Parathyroid adenoma (tissue), 2 donors: ENCODE data around the gene VPS33A.

ENCODE experiments used
- H2AFZ ChIP-seq: fragments of 300-600 bp; sonication (generic); one replicate; pipeline ENCODE4 v1.7.0; 2017; ENCODE audit warnings: antibody characterized with exemption, mild to moderate bottlenecking
- H3K27ac ChIP-seq: fragments of 300-600 bp; sonication (generic); one replicate; pipeline ENCODE4 v1.7.0; 2017
- H3K27me3 ChIP-seq: fragments of 300-600 bp; sonication (generic); one replicate; pipeline ENCODE4 v1.7.0; 2017; ENCODE audit warnings: low read length; ENCODE audit not compliant: control insufficient read depth, insufficient read depth
- H3K36me3 ChIP-seq: fragments of 300-600 bp; sonication (generic); one replicate; pipeline ENCODE4 v1.7.0; 2017; ENCODE audit warnings: low read length; ENCODE audit not compliant: control insufficient read depth, insufficient read depth
- H3K4me1 ChIP-seq: fragments of 300-600 bp; sonication (generic); one replicate; pipeline ENCODE4 v1.7.0; 2017; ENCODE audit warnings: control low read depth
- H3K4me2 ChIP-seq: fragments of 300-600 bp; sonication (generic); one replicate; pipeline ENCODE4 v1.7.0; 2017; ENCODE audit warnings: low read length
- H3K4me3 ChIP-seq: fragments of 300-600 bp; sonication (generic); one replicate; pipeline ENCODE4 v1.7.0; 2017; ENCODE audit warnings: low read depth, low read length
- H3K79me2 ChIP-seq: fragments of 300-600 bp; sonication (generic); one replicate; pipeline ENCODE4 v1.7.0; 2017; ENCODE audit warnings: control low read depth
- H3K9ac ChIP-seq: fragments of 300-600 bp; sonication (generic); one replicate; pipeline ENCODE4 v1.7.0; 2017; ENCODE audit warnings: mild to moderate bottlenecking
- H3K9me3 ChIP-seq: fragments of 300-600 bp; sonication (generic); one replicate; pipeline ENCODE4 v1.7.0; 2017; ENCODE audit warnings: low read length; ENCODE audit not compliant: control insufficient read depth
- TF ChIP-seq, protein P1 (sequence below): fragments of 300-600 bp; sonication (generic); IDR thresholded peaks from one replicate; pipeline ENCODE4 v1.7.0; 2017; ENCODE audit warnings: antibody characterized with exemption, mild to moderate bottlenecking
- donor health status: primary hyperparathyroidism.

The VPS33A gene

DNA sequence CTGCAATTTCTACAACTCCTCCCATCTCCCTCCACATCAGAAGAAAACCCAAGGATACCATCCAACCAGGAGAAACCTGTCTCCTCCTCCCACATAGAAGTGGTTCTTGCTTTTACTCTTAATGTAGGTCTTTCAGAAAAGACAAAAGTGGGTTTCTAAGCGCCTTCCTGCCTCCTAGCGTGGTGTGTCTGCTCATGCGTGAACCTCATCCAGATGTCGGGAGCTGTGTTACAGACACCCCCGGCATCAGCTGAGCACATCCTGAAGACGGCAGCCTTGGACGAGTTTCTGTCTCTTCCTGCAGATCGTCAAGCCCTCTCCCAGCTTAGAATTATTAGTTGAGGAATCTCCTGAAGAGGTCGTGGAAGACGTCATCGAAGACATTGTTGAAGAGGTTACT is 73.9 kb downstream of the VPS33A start:
- TF ChIP-seq, protein P1, sequence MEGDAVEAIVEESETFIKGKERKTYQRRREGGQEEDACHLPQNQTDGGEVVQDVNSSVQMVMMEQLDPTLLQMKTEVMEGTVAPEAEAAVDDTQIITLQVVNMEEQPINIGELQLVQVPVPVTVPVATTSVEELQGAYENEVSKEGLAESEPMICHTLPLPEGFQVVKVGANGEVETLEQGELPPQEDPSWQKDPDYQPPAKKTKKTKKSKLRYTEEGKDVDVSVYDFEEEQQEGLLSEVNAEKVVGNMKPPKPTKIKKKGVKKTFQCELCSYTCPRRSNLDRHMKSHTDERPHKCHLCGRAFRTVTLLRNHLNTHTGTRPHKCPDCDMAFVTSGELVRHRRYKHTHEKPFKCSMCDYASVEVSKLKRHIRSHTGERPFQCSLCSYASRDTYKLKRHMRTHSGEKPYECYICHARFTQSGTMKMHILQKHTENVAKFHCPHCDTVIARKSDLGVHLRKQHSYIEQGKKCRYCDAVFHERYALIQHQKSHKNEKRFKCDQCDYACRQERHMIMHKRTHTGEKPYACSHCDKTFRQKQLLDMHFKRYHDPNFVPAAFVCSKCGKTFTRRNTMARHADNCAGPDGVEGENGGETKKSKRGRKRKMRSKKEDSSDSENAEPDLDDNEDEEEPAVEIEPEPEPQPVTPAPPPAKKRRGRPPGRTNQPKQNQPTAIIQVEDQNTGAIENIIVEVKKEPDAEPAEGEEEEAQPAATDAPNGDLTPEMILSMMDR: no peak
- Histone ChIP-seq H3K27me3 (no peaks in the 10 kb centered on the region), H3K27ac (no peak overlapping the region)

DNA sequence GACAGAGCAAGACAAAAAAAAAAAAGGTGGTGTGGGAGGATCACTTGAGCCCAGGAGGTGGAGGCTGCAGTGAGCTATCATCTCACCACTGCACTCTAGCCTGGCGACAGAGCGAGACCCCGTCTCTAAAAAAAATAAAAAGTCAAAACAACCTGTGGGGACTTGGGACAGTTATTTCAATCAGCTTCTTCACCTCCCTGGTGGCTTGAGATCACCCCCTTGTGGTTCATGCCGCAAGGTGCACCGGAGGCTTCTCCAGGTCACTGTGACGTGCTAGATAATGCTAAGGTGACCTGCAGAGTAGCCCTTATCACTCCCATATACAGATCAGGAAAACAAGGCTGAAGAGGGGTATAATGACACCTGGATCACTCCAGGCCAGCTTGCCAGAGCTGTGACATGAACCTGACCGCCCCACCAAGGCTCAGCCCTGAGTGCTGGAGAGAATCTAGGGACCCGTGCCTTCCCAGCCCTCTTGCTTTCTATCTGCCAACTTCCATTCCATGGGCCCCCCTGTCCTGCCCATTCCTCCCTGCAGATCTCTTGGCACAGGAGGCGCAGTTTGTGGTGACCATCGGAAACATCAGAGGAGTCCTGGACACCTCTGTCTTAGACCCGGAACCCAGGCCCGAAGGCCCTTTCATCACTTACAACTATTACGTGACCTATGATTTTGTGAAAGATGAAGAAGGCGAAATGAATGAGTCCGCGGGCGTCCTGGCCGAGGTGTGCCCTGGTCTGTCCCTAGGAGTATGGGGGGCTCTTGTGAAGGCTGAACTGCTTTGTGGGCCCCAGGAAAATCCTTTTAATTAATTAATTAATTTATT is 75.2 kb downstream of the VPS33A start:
- H3K79me2 ChIP-seq: no peaks in the 10 kb centered on the region
- TF ChIP-seq, protein P1: peak; percentile 86
- H3K27ac ChIP-seq: no peak overlapping the region
- H3K9me3 ChIP-seq: no peaks in the 10 kb centered on the region
- H2AFZ ChIP-seq: no peak overlapping the region
- H3K4me1 ChIP-seq: no peaks in the 10 kb centered on the region
- H3K36me3 ChIP-seq: no peaks in the 10 kb centered on the region
- H3K4me2 ChIP-seq: no peak overlapping the region
- H3K4me3 ChIP-seq: no peak overlapping the region
- H3K27me3 ChIP-seq: no peaks in the 10 kb centered on the region
- no peak overlapping the region for H3K9ac ChIP-seq

More for the DNA sequence above, 73.9 kb downstream of the VPS33A start:
- Histone ChIP-seq H3K4me1 (no peaks in the 10 kb centered on the region), H3K4me3 (no peak overlapping the region), H3K4me2 (no peak overlapping the region), H3K79me2 (no peaks in the 10 kb centered on the region), H3K36me3 (no peaks in the 10 kb centered on the region), H3K9ac (no peak overlapping the region), H2AFZ (no peak overlapping the region), H3K9me3 (no peaks in the 10 kb centered on the region)

DNA sequence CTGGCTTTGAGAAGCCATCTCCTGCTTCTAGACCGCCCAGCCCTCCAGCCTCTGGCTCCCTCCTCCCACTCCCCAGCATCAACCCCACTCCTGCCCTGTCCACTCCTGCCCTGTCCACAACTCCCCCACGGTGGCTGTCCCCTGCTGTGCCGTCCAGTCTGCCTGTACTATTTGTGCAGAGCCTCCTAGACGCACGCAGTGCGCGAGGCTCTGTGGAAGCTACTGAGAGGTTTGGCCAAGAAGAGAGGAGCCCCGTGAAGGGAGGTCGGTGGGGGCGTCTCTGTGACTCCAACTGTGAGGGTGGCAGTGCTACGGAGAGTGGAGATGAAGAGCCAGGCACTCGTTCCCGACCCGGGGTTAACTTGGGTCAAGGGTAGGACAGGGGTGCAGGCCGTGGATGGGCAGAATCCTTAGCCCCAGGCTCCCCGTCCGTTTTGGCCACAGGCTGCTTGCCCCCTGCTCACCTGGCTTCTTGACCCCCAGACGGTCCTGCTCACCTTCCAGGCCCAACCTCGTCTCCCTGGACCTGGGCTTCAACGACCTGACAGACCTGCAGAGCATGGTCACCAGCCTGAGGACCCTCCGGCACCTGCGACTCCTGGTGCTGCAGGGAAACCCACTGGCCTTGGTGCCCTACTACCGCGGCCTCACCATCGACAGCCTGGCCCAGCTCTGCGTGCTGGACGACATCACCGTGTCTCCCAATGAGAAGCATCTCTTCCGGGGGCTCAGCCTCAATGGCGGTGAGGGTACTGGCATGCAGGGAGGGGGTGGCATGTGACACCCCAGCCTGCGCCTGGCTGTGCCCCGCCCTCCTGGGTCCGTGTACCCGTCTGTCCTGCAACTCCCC is 76.4 kb downstream of the VPS33A start:
- H3K4me2 ChIP-seq: no peak overlapping the region
- TF ChIP-seq, protein P1: no peak
- no peak overlapping the region for H3K27ac ChIP-seq
- no peaks in the 10 kb centered on the region for H3K9me3 ChIP-seq
- no peak overlapping the region for H3K9ac ChIP-seq
- no peak overlapping the region for H3K4me3 ChIP-seq
- H2AFZ ChIP-seq: no peak overlapping the region
- no peaks in the 10 kb centered on the region for H3K36me3 ChIP-seq
- no peaks in the 10 kb centered on the region for H3K4me1 ChIP-seq
- H3K79me2 ChIP-seq: no peaks in the 10 kb centered on the region
- H3K27me3 ChIP-seq: no peaks in the 10 kb centered on the region

DNA sequence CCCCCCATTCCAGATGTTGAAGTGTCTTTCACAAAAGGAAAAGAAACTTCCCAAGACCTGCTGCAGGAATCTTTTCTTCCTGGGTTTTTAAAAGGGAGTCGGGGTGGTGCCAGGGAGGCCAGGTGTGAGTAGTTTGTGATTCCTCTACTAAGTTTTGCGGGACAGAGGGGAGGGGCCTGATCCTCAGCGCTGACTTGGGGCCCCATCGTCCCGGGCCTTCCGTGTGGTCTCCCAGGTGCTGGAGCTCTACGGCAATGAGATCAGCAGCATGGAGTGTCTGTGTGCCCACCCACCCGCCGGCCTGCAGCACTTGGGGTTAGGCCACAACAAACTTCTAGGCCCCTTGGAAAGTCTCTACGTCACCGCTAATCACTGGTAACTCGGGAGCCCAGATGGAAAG is 78.8 kb downstream of the VPS33A start:
- H3K9ac ChIP-seq: no peak overlapping the region
- H2AFZ ChIP-seq: no peak overlapping the region
- H3K27me3 ChIP-seq: no peaks in the 10 kb centered on the region
- H3K4me2 ChIP-seq: no peak overlapping the region
- no peaks in the 10 kb centered on the region for H3K9me3 ChIP-seq
- H3K4me1 ChIP-seq: no peaks in the 10 kb centered on the region
- H3K36me3 ChIP-seq: no peaks in the 10 kb centered on the region
- H3K79me2 ChIP-seq: no peaks in the 10 kb centered on the region
- H3K27ac ChIP-seq: no peak overlapping the region
- no peak overlapping the region for H3K4me3 ChIP-seq
- TF ChIP-seq, protein P1: no peak
